Inflammatory macrophage (primary cell): ENCODE results near the gene KCNQ1.

Experiments used
- DNase-seq, 2 donors: peaks; one replicate each; pipeline ENCODE4 v3.0.0-alpha.2; 2020 to 2022

KCNQ1 gene

GRCh38 chr11:2846470-2846869 is 401.7 kb downstream of the KCNQ1 start:
- no peak for DNase-seq

DNA sequence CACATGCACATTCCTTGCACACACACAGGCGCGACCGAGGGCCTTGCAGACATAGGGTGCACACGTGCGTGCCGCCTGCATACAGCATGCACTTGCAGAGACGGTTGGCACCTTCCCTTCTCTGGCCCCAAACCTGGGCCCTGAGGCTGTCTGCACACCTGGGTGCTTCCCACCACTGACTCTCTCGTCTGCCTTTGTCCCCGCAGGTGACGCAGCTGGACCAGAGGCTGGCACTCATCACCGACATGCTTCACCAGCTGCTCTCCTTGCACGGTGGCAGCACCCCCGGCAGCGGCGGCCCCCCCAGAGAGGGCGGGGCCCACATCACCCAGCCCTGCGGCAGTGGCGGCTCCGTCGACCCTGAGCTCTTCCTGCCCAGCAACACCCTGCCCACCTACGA is 402.8 kb downstream of the KCNQ1 start:
- no peak for DNase-seq

DNA sequence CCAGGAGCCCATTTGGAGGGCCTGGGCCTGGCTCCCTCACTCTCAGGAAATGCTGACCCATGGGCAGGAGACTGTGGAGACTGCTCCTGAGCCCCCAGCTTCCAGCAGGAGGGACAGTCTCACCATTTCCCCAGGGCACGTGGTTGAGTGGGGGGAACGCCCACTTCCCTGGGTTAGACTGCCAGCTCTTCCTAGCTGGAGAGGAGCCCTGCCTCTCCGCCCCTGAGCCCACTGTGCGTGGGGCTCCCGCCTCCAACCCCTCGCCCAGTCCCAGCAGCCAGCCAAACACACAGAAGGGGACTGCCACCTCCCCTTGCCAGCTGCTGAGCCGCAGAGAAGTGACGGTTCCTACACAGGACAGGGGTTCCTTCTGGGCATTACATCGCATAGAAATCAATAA is 403.7 kb downstream of the KCNQ1 start:
- DNase-seq = no peak

GRCh38 chr11:2849994-2850770 is 405.4 kb downstream of the KCNQ1 start:
- DNase-seq = no peak

DNA sequence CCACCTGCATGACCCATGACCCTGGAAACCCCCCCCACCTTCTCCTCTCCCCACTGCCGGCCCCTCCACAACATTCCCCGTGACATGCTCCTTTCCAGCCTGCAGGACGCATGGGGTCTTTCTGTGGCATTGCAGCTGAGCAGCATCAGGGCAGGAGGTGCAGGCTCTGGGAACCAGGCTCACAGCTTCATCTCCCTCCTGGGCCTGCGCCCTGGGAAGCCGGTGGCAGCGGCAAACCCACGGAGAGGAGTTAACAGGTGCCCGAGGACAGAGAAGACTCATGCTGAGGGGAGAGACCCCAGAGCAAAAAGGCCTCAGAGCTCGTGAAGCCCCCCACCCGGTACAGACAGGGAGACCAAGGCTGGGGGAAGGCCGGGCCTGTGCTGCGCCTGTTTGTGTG is 408.6 kb downstream of the KCNQ1 start:
- DNase-seq = no peak

GRCh38 chr11:2853997-2854560 is 409.3 kb downstream of the KCNQ1 start:
- DNase-seq = no peak

- DNase-seq = no peak
These were observed 410.4 kb downstream of the KCNQ1 start for GRCh38 chr11:2855162-2855561.

- DNase-seq = no peak
These were observed 412.5 kb downstream of the KCNQ1 start for GRCh38 chr11:2857276-2857675.

DNA sequence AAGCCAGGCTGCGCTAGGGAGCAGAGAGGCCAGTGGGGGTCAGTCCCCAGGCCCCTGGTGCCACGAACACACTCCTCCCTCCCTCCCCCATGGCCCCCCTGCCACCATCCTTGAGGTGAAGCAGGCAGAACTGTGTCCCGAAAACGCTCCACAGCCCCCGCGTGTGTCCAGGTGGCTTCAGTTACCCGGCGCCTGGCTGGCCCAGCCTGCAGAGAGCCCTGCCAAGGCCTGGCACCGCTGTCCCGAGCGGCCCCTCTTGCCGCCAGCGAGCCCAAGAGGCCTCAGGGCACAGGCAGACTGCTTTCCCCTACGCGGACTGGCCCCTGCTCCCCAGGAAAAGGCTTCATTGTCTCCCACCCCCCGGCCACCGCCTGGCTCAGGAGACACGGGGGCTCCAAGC is 413.1 kb downstream of the KCNQ1 start:
- no peak for DNase-seq

- DNase-seq = no peak
These were observed 414.3 kb downstream of the KCNQ1 start for GRCh38 chr11:2858995-2859698.

DNA sequence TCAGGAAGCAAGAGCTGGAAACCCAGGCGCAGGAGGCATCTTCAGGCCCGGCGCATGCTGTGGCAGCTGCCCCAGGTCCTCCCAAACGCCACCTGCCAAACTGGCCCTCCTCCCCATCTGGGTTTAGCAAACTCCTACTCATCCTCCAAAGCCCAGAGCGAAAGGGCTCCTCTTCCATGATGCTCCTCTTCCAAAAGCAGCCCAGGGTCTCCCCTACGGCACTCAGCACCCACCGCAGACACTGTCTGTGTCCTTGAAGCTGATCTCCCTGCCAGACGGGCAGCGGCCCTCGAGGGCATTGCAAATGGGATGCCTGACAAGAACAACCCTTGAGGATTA is 414.9 kb downstream of the KCNQ1 start:
- DNase-seq = no peak

- peak; percentile 28 to 52 for DNase-seq
These were observed 415.8 kb downstream of the KCNQ1 start for GRCh38 chr11:2860636-2861035.

GRCh38 chr11:2862395-2863275 is 417.8 kb downstream of the KCNQ1 start:
- no peak for DNase-seq

DNA sequence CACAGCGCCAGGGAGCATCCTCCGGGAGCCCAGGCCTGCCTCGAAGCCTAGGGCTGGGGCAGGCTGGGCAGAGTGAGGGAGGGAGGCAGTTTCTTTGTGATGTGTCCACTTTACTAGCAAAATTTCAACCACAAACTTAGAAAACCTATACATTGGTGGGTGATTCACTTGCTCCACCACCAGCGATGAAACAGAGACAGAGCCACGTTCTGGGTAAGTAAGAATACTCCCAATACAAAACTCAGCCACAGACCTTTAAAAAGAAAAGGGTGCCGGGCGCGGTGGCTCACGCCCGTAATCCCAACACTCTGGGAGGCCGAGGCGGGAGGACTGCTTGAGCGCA is 418.4 kb downstream of the KCNQ1 start:
- no peak for DNase-seq

DNA sequence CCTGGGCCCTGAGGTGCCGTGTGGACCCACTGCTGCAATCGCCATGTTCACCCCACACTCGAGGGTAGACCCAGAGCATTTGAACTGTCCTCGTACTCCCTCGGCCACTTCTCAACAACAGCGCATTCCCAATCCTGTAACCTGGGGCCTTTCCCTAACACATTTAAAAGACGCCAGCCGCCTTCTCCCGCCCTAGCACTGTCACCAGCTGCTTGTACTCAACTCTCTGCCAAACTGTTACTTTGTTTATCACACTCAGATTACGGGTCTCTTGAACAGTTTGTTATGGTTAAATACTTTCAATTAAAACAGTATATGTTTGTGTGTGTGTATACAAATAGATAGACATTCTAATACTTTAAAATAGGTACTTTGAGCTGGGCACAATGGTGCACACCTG is 420.1 kb downstream of the KCNQ1 start:
- DNase-seq = no peak

- DNase-seq = no peak
These were observed 421.2 kb downstream of the KCNQ1 start for GRCh38 chr11:2865922-2866577.

GRCh38 chr11:2867142-2867541 is 422.3 kb downstream of the KCNQ1 start:
- DNase-seq = no peak

- peak in 1 of 2 donors; percentile 31 for DNase-seq
These were observed 423.1 kb downstream of the KCNQ1 start for GRCh38 chr11:2867722-2868505.

DNA sequence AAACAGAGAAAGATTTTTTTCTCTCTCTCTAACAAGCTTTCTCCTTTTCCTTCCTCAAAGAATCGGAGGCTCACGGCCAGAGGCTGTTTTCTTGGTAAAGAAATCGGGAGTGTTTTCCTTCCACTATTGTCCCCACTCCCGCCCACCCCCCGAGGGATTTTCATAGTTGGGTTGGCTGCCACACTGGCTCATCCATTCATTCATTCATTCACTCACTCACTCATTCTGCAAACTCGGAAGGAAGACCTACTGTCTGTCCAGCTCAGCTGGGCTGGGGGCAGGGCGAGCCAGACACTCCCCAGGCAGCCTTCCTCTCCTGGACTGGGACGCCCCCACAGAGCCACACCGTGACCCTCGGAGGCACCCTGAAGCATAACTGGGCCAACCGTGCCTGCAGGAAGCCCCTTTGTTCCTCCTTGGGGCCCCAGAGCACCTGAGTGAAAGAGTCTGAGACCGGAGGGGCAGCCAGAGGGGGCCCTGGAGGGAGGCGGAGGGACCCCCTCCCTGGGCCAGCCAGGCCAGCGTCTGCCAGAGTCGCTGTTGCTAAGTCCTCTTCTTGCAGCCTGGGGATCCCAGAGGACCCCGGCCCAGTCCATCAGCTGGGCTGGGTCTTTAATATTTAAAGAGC is 423.8 kb downstream of the KCNQ1 start:
- DNase-seq = no peak

GRCh38 chr11:2869134-2869526 is 424.3 kb downstream of the KCNQ1 start:
- no peak for DNase-seq
